ENCODE measurements around the gene ELF5.

ELF5 gene

DNA sequence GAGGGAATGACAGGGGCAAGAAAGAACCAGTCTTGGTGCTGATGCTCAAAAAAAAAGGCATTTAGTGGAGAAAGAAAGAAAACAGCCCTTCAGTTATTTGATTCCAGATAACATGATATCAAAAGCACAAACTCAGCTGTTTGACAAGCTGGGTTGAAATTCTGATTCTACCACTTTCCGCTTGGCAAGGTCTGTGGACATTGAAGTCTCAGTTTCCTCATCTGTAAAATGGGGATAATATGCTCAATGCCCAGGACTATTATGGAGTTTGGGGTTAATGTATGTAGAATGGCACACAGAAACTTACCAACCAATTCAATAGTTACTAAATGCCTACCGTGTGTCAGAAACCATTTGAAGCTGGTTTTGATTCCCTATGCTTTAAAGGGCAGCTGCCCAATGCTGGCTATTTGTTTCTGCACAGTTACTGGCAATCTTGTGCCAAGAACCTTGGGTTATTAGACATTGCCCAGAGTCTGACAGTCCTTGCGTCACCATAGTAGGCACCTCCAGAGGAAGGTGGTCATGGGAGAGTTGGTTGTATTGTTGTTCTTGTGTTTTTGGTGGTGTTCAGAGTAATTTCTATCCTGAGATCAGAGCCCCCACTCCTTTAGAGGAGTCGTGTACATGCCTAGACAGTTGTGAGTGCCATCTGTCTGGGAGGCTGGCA is 19.5 kb downstream of the ELF5 start:
- in situ Hi-C loops (cut with MboI; ENCODE audit: low sequenced_read_pairs), result loop anchor here (10.0 to 25.0 kb wide), 2 partner anchors 499 to 657 kb away; no protein-coding TSS in a partner anchor

DNA sequence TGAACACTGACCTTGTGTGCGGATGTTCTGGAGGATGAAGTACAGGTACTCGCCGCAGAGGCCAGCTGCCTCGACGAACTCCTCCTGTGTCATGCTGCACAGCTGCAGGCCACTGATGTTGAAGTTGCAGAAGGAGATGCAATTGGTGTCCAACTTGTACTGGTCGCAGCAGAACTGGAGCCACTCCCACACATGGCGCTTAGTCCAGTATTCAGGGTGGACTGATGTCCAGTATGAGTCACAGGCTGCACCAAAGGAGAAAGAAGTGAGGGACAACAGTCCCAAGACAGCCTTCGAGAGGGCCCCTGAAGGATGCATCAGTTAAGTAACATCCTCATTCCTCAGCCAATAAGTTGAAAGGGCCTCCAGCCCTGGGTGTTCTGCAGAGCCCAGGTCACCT is 20.1 kb downstream of the ELF5 start:
- in situ Hi-C loops (cut with MboI; ENCODE audit: low sequenced_read_pairs), result loop anchor here (10.0 to 25.0 kb wide), 2 partner anchors 499 to 656 kb away; no protein-coding TSS in a partner anchor

GRCh38 chr11:34492806-34493414 is 20.7 kb downstream of the ELF5 start:
- in situ Hi-C loops (cut with MboI; ENCODE audit: low sequenced_read_pairs), result loop anchor here (10.0 to 25.0 kb wide), 2 partner anchors 498 to 656 kb away; no protein-coding TSS in a partner anchor

DNA sequence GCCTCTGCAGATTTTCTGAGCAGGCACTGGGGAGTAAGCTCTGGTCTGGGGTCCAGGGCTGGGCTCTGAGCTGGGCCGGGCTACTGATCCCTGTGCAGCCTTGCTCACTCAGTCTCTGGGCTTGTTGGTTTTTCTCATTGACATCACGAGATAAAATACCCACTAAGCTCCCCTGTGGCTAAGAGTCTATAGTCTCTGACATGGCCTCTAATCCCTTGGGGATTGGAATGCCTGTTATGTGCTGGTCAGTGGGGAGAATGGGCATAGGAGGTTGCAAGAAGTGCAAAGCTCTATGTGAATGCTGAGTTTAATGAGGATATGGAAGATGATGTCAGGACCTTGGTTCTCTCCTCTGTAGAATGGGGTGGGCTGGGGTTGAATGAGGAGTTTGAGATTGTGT is 23.3 kb downstream of the ELF5 start:
- in situ Hi-C loops (cut with MboI; ENCODE audit: low sequenced_read_pairs), result loop anchor here (10.0 to 25.0 kb wide), 2 partner anchors 496 to 653 kb away; no protein-coding TSS in a partner anchor

DNA sequence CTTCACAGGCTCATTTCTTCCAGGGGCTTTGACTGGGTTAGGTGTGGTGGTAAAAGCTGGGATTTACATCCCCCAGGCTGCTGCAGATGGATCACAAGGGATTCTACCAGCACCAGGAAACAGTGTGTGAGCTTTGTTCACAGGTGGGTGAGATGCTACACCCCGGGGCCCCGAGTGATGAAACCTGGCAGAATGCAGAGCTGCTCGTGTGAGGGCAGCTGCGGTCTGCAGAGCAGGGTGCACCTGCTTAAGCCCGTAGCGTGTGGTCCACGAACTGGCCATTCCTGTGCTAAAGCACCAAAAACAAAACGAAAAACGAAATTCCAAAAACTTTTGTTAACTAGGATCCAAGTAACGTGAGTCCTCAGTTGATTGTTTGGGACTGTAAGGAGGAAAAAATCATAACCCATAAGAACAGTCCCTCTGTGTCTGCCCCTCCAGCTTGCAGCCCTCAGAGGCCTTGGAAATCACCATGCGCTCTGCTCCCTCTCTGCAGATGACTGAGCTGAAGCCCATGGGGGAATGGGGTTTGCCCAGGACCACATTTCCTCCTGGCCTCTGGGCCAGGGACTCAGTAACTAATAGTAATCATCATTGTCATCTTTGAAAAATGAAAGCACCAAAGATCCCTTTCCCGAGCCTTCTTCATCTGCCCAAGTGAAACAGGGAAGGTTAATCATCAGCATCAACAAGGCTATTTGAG is 24.6 kb downstream of the ELF5 start:
- in situ Hi-C loops (cut with MboI; ENCODE audit: low sequenced_read_pairs), result loop anchor here (10.0 to 25.0 kb wide), 2 partner anchors 334 to 652 kb away; no protein-coding TSS in a partner anchor

DNA sequence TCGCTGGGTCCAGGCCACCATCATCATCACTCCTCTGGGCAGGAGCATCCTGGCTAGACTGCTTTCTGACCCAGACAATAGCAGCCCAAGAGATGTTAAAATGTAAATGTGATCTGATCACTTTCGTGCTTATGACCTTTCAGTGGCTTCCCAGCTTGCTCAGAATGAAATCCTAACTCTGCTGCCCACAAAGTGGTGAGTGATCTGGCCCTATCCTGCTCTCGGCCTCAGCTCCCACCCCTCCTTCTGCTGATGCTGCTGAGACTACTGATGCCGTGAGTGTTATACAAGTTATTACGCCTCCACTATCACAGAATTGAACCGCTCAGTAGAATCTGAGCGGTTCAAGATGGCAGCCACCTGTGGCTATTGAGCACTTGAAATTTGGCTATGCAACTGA is 26.2 kb downstream of the ELF5 start:
- in situ Hi-C loops (cut with MboI; ENCODE audit: low sequenced_read_pairs), result loop anchor here (10.0 to 25.0 kb wide), 2 partner anchors 333 to 650 kb away; no protein-coding TSS in a partner anchor

DNA sequence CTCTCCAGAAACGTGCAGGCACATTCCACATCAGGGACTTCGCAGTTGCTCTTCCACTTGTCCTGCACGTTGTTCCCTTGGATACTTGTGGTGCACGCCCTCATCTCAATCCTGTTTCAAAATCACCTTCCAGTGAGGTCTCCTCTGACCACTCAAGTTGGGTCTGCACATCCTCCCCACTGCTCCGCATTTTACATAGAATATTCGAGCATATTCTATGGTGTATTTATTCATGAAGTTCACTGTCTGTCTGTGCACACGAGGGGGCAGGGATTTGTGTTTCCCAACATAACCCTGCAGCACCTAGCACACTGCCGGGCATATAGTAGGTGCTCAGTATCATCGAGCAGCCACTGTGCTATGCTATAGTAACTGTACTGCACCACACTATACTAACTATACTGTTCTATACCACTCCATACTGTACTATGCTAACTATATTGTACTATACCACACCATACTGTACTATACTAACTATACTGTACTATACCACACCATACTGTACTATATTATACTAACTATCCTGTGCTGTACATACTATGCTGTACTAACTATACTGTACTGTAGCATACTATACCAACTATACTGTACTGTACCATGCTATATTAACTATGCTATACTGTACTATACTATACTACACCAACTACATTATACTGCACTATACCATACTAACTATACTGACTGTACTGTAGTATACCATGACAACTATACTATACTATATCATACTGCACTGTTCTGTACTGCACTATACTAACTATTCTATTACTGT is 30.3 kb downstream of the ELF5 start:
- in situ Hi-C loops (cut with MboI; ENCODE audit: low sequenced_read_pairs), result loop anchor here (10.0 to 25.0 kb wide), 2 partner anchors 328 to 646 kb away; no protein-coding TSS in a partner anchor

- in situ Hi-C loops (cut with MboI; ENCODE audit: low sequenced_read_pairs), result loop anchor here (10.0 to 25.0 kb wide), 2 partner anchors 327 to 644 kb away; no protein-coding TSS in a partner anchor
Observed at GRCh38 chr11:34481307-34481706, 32.3 kb downstream of the ELF5 start.

- in situ Hi-C loops (cut with MboI; ENCODE audit: low sequenced_read_pairs), result loop anchor here (10.0 to 25.0 kb wide), 2 partner anchors 326 to 643 kb away; no protein-coding TSS in a partner anchor
Observed at GRCh38 chr11:34480314-34480713, 33.3 kb downstream of the ELF5 start.

DNA sequence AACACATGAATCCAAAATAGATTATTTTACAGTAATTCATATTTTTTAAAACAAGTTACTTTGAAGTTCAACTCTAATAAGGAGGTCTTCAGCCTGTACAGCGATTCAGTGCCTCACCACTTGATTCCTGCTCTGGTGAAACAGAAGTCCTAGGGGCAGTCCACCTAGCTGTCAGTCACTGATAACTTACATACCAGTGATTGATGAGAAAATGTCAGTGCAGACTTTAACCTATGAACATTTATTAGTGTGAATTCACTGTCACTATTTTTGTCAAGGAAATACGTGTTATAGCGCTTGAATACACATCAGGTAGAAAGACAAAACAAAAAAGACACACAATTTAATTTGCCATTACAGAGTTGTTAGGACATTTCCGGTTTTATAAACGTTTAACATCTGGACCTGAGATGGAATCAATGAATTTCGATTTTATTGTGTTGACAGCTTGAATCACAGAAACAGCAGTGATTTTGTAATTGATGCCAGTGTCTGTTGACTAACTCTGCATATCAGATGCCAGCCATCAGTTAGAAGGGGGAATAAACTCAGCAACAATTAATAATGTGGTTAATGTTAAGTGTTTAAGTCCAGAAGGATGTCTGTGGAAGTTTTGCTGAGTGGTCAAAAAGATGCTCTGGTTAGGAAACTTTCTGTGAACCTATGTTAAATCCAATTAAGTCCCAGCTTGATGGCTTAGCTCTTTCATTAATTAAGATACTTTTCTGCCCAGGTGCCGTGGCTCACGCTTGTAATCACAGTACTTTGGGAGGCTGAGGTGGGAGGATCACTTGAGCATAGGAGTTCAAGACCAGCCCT is 34.5 kb downstream of the ELF5 start:
- in situ Hi-C loops (cut with MboI; ENCODE audit: low sequenced_read_pairs), result loop anchor here (10.0 to 25.0 kb wide), 2 partner anchors 114 to 642 kb away; no protein-coding TSS in a partner anchor

DNA sequence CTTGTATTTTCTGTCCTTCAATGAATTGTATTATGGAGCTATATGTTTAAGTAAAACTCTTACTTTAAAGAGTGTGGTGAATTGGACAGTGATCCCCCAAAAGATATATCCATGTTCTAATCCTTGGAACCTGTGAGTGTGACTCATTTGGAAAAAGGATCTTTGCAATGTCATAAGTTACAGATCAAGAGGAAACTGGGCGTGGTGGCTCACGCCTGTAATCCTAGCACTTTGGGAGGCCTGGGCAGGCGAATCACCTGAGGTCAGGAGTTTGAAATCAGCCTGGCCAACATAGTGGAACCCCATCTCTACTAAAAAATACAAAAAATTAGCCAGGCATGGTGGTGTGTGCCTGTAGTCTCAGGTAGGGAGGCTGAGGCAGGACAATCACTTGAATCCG is 36.7 kb downstream of the ELF5 start:
- in situ Hi-C loops (cut with MboI; ENCODE audit: low sequenced_read_pairs), result loop anchor here (10.0 to 25.0 kb wide), 2 partner anchors 112 to 640 kb away; no protein-coding TSS in a partner anchor

DNA sequence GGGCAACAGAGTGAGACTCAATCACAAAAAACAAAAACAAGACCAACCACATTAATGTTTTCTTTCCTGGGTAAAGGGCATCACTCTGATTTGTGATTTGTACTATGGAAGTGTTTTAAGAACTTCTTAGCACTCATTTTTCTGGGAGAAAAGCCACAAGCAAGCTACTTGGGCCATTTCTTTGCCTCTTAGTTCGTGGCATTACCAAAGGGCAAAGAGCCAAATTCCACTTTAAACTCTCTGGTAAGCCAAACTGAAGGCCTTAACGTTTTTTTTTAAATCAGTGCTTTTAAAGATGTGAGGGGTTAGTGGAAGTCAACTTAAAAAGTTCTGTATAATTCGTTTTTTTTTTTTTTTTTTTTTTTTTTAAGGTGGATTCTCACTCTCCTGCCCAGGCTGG is 37.9 kb downstream of the ELF5 start:
- in situ Hi-C loops (cut with MboI; ENCODE audit: low sequenced_read_pairs), result loop anchor here (10.0 to 25.0 kb wide), 2 partner anchors 111 to 638 kb away; no protein-coding TSS in a partner anchor

GRCh38 chr11:34473603-34474169 is 39.9 kb downstream of the ELF5 start:
- in situ Hi-C loops (cut with MboI; ENCODE audit: low sequenced_read_pairs), result loop anchor here (10.0 kb wide), 1 partner anchor 109 kb away; no protein-coding TSS in a partner anchor

GRCh38 chr11:34468209-34468841 is 45.3 kb downstream of the ELF5 start:
- in situ Hi-C loops (cut with MboI; ENCODE audit: low sequenced_read_pairs), result no loop called here

DNA sequence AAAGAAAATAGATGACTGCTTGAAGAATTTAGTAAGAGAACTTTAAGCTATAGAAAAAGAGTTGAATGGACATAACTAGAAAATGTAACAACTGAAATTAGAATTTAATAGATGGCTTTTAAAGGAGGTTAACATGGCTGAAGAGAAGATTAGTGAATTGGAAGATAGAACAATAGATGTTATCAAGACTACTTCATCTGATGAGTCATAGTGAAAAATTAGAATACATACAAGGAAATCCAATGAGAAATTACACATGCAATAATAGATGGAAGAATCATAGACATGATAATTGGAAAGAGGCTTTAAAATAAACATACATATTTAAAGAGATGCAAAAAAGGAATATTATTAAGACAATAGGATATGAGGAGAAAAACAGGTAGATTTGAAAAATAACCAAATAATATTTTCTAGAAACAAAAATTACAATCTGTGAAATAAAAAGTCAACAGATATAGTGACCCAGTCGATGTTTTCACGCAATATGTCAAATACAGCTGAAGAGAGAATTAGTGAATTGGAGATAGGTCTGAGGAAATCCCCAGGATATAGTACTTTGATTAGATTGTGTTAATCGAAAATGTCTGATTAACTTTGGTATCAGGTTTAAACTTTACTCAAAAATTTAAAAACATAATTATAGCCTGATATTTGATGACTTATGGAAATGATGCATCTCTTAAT is 46.6 kb downstream of the ELF5 start:
- in situ Hi-C loops (cut with MboI; ENCODE audit: low sequenced_read_pairs), result no loop called here

DNA sequence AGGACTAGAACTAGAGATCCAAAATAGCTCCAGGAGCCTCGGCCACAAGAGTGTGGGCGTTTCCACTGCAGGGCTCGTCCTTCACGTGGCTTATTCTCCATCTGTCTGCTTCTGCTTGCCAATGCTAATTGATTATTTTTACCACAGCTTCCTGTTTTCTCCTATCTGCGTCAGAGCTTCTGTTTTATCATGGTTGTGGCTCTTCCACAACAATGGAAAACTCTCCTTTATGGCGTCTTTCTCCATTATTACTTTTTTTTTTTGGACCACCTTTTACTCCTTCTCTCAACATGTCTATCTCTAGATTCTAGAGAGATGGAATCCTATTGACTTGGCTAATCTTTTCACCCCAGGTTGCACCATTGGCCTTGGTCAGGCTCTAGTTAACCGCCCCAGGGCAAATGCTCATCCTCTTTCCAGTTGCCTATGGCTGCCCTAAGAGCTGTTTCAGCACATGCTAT is 49.0 kb downstream of the ELF5 start:
- in situ Hi-C loops (cut with MboI; ENCODE audit: low sequenced_read_pairs), result no loop called here

GRCh38 chr11:34461215-34461614 is 52.4 kb downstream of the ELF5 start:
- in situ Hi-C loops (cut with MboI; ENCODE audit: low sequenced_read_pairs), result no loop called here

- in situ Hi-C loops (cut with MboI; ENCODE audit: low sequenced_read_pairs), result no loop called here
Observed at GRCh38 chr11:34460278-34460677, 53.3 kb downstream of the ELF5 start.
